ENCODE measurements around the gene TBCD.

DNA sequence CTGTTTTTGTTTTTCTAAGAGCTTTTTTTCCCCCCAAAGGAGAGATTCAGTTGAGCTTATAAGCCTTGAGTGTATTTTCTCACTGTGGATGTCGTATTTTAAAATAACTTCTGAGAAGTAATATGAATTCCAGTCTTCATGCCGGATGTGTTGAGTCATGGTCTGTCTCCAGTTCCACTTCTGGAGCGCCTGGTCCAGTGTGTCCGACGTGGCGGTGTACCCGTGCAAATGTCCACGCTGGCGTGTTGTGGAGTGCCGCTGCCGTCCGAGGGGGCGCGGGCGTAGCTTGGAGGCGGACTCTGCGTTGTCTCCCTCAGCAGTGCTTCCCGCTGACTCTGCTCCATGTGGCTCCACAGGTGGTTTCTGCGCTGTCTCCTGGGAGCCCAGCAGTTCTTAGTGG, 148.9 kb downstream of the TBCD start:
- TF ChIP-seq EZH2 (IDR thresholded peaks at IDR 0.05; ENCODE audit: insufficient read depth, poor library complexity, severe bottlenecking) (no peak), EZH2phosphoT487 (IDR thresholded peaks at IDR 0.05; ENCODE audit: insufficient read depth, low read depth) (no peak)
